Activated B cell treated with CpG ODN at 0.5 μM for 24 hours (primary cell): ENCODE measurements around the gene SYNPO2. TPM values are rescaled to one million over a fixed set of nuclear protein-coding genes. Genes with fewer than 3 reads are reported as not detected.
A peak's percentile ranks its signal among the peaks of the same experiment; 100 is the strongest.

Experiments used
- ATAC-seq: fragments of 200-7000 bp; cut with Tn5 transposase; one replicate; pipeline ENCODE4 v1.10.0; 2021; ENCODE audit warnings: low read depth, mild to moderate bottlenecking, moderate library complexity
- CTCF ChIA-PET: fragments of 350-600 bp; sonication (Branson Sonifier 250); formaldehyde crosslinking; loops from one replicate; lab custom pipeline; 2021; ENCODE audit warnings: antibody characterized with exemption; lab: Charles Lee
- POLR2A ChIA-PET: fragments of 350-600 bp; sonication (Branson Sonifier 250); formaldehyde crosslinking; loops from one replicate; lab custom pipeline; 2021; ENCODE audit warnings: antibody characterized with exemption; lab: Charles Lee
- DNase-seq: peaks from one replicate; pipeline ENCODE4 v3.0.0; 2022
- H3K27ac Mint-ChIP-seq: one replicate; pipeline ENCODE4 v1.8.0; 2020; ENCODE audit warnings: mixed read lengths
- H3K27me3 Mint-ChIP-seq: one replicate; pipeline ENCODE4 v1.8.0; 2021; ENCODE audit warnings: mixed read lengths
- H3K36me3 Mint-ChIP-seq: one replicate; pipeline ENCODE4 v1.8.0; 2021; ENCODE audit warnings: low read depth, mixed read lengths
- H3K4me1 Mint-ChIP-seq: one replicate; pipeline ENCODE4 v1.8.0; 2021; ENCODE audit warnings: mixed read lengths
- H3K4me3 Mint-ChIP-seq: one replicate; pipeline ENCODE4 v1.8.0; 2020; ENCODE audit warnings: mild to moderate bottlenecking, mixed read lengths
- H3K9me3 Mint-ChIP-seq: one replicate; pipeline ENCODE4 v1.8.0; 2020; ENCODE audit warnings: mixed read lengths
- intact Hi-C: fragments of 100-400 bp; cut with micrococcal nuclease; formaldehyde crosslinking; loops from one replicate; pipeline ENCODE4 v1.15.1; 2024
- total RNA-seq: library from RNA; stranded (reverse); gene quantifications from 2 replicates; pipeline ENCODE4 v1.2.3, GENCODE V29; 2022
- TF ChIP-seq, protein P1 (sequence below): fragments of 200-600 bp; IDR thresholded peaks from one replicate; pipeline ENCODE4 v1.8.0; 2022; ENCODE audit warnings: antibody characterized with exemption, mild to moderate bottlenecking

The SYNPO2 gene
- total RNA-seq, 1 donor from 2014 or later, result 0.18 TPM

DNA sequence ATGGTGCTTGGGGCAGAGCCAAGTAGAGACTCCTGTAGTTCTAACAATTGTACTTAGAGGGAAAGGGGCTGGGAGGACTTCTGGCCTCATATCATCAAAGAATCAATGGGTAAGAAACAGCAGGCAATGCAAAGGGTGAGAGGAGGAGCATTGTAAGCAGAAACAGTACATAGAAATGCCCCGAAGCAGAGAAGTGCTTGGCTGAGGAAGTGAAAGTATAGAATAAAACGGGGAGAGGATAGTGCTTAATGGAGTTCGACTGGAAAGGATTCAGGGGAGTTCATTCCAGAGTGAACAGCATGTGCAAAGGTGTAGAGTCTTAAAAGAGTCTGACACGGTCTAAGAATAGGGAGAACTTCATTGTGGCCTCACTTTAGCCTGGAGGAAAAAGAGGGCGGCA is 103.0 kb downstream of the SYNPO2 start:
- POLR2A ChIA-PET, result no interaction called here
- no peak for DNase-seq
- no peak overlapping the region for H3K27ac Mint-ChIP-seq
- CTCF ChIA-PET, result no interaction called here
- H3K9me3 Mint-ChIP-seq, result no peaks in the 10 kb centered on the region
- peak overlapping the region; percentile 13 for H3K4me3 Mint-ChIP-seq
- TF ChIP-seq, protein P1, sequence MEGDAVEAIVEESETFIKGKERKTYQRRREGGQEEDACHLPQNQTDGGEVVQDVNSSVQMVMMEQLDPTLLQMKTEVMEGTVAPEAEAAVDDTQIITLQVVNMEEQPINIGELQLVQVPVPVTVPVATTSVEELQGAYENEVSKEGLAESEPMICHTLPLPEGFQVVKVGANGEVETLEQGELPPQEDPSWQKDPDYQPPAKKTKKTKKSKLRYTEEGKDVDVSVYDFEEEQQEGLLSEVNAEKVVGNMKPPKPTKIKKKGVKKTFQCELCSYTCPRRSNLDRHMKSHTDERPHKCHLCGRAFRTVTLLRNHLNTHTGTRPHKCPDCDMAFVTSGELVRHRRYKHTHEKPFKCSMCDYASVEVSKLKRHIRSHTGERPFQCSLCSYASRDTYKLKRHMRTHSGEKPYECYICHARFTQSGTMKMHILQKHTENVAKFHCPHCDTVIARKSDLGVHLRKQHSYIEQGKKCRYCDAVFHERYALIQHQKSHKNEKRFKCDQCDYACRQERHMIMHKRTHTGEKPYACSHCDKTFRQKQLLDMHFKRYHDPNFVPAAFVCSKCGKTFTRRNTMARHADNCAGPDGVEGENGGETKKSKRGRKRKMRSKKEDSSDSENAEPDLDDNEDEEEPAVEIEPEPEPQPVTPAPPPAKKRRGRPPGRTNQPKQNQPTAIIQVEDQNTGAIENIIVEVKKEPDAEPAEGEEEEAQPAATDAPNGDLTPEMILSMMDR, result no peak
- intact Hi-C loops, result no loop called here
- no peaks in the 10 kb centered on the region for H3K36me3 Mint-ChIP-seq
- peaks cover 8% of the 10 kb centered on the region for H3K4me1 Mint-ChIP-seq
- H3K27me3 Mint-ChIP-seq, result no peaks in the 10 kb centered on the region
- no peak for ATAC-seq

DNA sequence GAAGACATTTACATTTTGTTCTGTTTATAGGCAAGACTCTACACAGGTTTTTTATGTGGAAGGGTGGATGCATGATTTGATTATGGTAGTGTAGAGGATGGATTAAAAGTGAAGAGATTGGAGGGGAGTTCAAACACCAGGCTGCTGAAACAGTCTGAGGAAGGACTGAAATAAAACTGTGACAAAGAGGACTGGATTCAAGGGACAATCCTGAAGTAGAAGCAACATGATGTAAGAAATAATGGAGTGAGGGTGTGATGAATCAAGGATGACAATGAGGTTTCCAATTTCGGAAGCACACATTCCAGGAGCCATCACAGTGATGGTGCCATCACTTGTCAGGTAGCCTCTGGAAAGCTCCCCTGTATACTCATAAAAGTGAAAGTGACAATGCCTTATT is 103.5 kb downstream of the SYNPO2 start:
- Mint-ChIP-seq H3K9me3 (no peaks in the 10 kb centered on the region), H3K4me3 (no peak overlapping the region), H3K4me1 (peaks cover 8% of the 10 kb centered on the region), H3K36me3 (no peaks in the 10 kb centered on the region), H3K27ac (no peak overlapping the region), H3K27me3 (peaks cover under 1% of the 10 kb centered on the region)
- DNase-seq (no peak), ATAC-seq (no peak)
- ChIA-PET CTCF (no interaction called here), POLR2A (no interaction called here)
- TF ChIP-seq, protein P1, result no peak
- intact Hi-C loops, result no loop called here

DNA sequence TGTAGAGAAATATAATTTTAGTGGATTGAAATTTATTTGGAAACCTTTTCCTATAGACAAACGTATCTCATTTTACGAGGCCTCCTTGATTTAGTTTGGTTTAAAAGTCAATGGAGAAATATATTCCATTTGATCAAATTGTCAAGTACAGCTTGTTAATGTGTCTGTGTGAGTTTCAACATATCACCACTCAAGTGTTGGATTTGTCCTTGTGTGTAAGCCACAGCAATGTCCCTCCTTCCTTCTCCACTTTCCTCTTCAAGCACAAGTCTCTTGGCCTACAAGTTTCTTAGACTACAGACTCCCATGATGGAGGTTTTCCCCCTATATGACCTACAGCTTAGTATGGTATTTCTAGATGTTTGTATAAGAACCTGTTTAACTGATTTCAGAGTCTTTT is 104.7 kb downstream of the SYNPO2 start:
- Mint-ChIP-seq H3K4me1 (peaks cover 8% of the 10 kb centered on the region), H3K4me3 (no peak overlapping the region), H3K36me3 (no peaks in the 10 kb centered on the region), H3K9me3 (no peaks in the 10 kb centered on the region), H3K27me3 (peaks cover 2% of the 10 kb centered on the region), H3K27ac (no peak overlapping the region)
- DNase-seq (no peak), ATAC-seq (no peak)
- ChIA-PET POLR2A (no interaction called here), CTCF (no interaction called here)
- intact Hi-C loops, result no loop called here
- TF ChIP-seq, protein P1, result no peak

DNA sequence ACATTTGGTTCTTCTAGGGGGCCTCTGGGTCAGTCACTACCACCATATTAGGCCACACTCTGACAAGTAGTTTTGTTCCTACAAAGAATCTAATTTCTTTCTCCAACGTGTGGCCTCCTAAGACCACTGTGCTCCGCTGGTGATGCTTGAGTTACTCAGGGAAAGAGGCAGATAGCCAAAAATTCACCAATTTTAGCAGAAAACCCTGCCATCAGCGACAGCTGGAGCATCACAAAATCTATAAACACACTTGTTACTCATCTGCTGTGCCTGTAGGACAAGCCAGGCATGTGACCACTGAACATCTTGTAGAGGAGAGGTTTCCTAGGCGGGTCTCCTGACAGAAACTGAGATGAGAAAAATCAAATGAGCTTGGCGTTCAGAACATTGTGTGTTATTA is 105.4 kb downstream of the SYNPO2 start:
- H3K9me3 Mint-ChIP-seq, result no peaks in the 10 kb centered on the region
- TF ChIP-seq, protein P1, result no peak
- DNase-seq, result no peak
- CTCF ChIA-PET, result no interaction called here
- ATAC-seq, result no peak
- no peak overlapping the region for H3K4me3 Mint-ChIP-seq
- H3K27ac Mint-ChIP-seq, result no peak overlapping the region
- peaks cover 8% of the 10 kb centered on the region for H3K4me1 Mint-ChIP-seq
- peaks cover 2% of the 10 kb centered on the region for H3K27me3 Mint-ChIP-seq
- intact Hi-C loops, result no loop called here
- no peaks in the 10 kb centered on the region for H3K36me3 Mint-ChIP-seq
- POLR2A ChIA-PET, result no interaction called here

DNA sequence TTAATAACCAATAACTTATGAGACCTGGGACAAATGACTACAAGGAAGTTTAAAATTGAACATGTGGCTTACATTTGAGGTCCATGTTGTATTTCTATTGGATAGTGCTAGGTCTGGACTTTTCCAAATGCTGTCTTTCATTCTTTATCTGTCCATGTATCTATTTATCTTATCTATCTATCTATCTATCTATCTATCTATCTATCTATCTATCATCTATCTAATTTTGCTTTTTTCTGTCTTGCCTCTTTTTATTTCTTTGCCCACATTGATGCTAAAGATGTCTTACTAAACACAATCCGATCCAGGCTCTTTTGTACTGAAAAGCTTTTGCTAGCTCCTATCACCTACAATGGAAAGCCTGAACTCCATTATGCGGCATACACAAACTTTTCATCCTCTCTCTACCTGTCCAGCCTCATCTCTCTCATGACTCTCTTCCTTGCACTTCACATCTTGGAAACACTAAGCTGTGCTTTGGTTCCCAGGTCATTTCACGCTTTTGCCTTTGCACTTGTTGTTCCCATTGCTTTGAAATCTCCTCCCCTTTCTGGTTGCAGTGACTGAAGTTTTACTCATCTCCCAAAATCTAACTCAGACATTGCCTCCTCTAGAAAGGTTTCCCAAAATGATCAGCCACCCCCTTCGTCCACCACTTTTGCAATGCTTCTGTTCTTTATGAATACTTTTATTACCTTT is 107.2 kb downstream of the SYNPO2 start:
- peaks cover 8% of the 10 kb centered on the region for H3K4me1 Mint-ChIP-seq
- DNase-seq (no peak), ATAC-seq (no peak)
- H3K4me3 Mint-ChIP-seq, result no peak overlapping the region
- H3K36me3 Mint-ChIP-seq, result no peaks in the 10 kb centered on the region
- H3K27me3 Mint-ChIP-seq, result peaks cover 2% of the 10 kb centered on the region
- TF ChIP-seq, protein P1, result no peak
- no peaks in the 10 kb centered on the region for H3K9me3 Mint-ChIP-seq
- intact Hi-C loops, result no loop called here
- ChIA-PET CTCF (no interaction called here), POLR2A (no interaction called here)
- no peak overlapping the region for H3K27ac Mint-ChIP-seq
